MM.1S (cell line): ENCODE measurements around the gene EYA2.

ENCODE experiments used
- DNase-seq: peaks from one replicate; pipeline ENCODE4 v3.0.0-alpha.2; 2015
- H2AFZ ChIP-seq: fragments of 300-600 bp; sonication (generic); 2 replicates; pipeline ENCODE4 v1.6.0; 2016; ENCODE audit warnings: antibody characterized with exemption, low read length
- H3F3A ChIP-seq: fragments of 300-600 bp; sonication (generic); 2 replicates; pipeline ENCODE4 v1.6.1; 2016; ENCODE audit warnings: mild to moderate bottlenecking, antibody characterized with exemption, low read length, moderate library complexity, mixed read lengths; ENCODE audit not compliant: insufficient read depth
- H3K27ac ChIP-seq: fragments of 300-600 bp; sonication (generic); 2 replicates; pipeline ENCODE4 v1.5.1; 2016; ENCODE audit warnings: mild to moderate bottlenecking, low read length
- H3K27me3 ChIP-seq: fragments of 300-600 bp; sonication (generic); replicated peaks from 2 replicates; pipeline ENCODE4 v1.6.0; 2016; ENCODE audit warnings: low read length; ENCODE audit not compliant: insufficient read depth
- H3K36me3 ChIP-seq: fragments of 300-600 bp; sonication (generic); replicated peaks from 2 replicates; pipeline ENCODE4 v1.6.1; 2016; ENCODE audit warnings: mild to moderate bottlenecking, low read length, mixed read lengths; ENCODE audit not compliant: insufficient read depth
- H3K4me1 ChIP-seq: fragments of 300-600 bp; sonication (generic); 2 replicates; pipeline ENCODE4 v1.6.1; 2016; ENCODE audit warnings: low read length, mixed read lengths
- H3K4me2 ChIP-seq: fragments of 300-600 bp; sonication (generic); 2 replicates; pipeline ENCODE4 v1.6.0; 2016; ENCODE audit warnings: low read depth, low read length
- H3K4me3 ChIP-seq: fragments of 300-600 bp; sonication (generic); 2 replicates; pipeline ENCODE4 v1.5.1; 2016; ENCODE audit warnings: low read length, mixed read lengths
- H3K79me2 ChIP-seq: fragments of 300-600 bp; sonication (generic); 2 replicates; pipeline ENCODE4 v1.6.1; 2016; ENCODE audit warnings: mixed run types, low read length, mixed read lengths
- H3K9ac ChIP-seq: fragments of 300-600 bp; sonication (generic); 2 replicates; pipeline ENCODE4 v1.6.1; 2016; ENCODE audit warnings: low read length, mixed read lengths
- H3K9me2 ChIP-seq: fragments of 300-600 bp; sonication (generic); replicated peaks from 2 replicates; pipeline ENCODE4 v1.6.1; 2016; ENCODE audit warnings: mild to moderate bottlenecking, low read length, mixed read lengths; ENCODE audit not compliant: insufficient read depth
- H3K9me3 ChIP-seq: fragments of 300-600 bp; sonication (generic); replicated peaks from 2 replicates; pipeline ENCODE4 v1.6.1; 2016; ENCODE audit warnings: mild to moderate bottlenecking, low read length, mixed read lengths; ENCODE audit not compliant: insufficient read depth
- H4K20me1 ChIP-seq: fragments of 300-600 bp; sonication (generic); 2 replicates; pipeline ENCODE4 v1.6.1; 2016; ENCODE audit warnings: mild to moderate bottlenecking, low read length, moderate library complexity, mixed read lengths; ENCODE audit not compliant: insufficient read depth
- CTCF ChIP-seq: fragments of 300-600 bp; sonication (generic); IDR thresholded peaks from 2 replicates; pipeline ENCODE4 v1.5.1; 2016; ENCODE audit warnings: antibody characterized with exemption, low read length, mixed read lengths
- EZH2 ChIP-seq: fragments of 300-600 bp; sonication (generic); optimal IDR thresholded peaks from 2 replicates; pipeline ENCODE3; 2017; ENCODE audit warnings: low read depth, mild to moderate bottlenecking, antibody characterized with exemption, low read length, mixed read lengths
- EZH2phosphoT487 ChIP-seq: fragments of 300-600 bp; sonication (generic); IDR thresholded peaks from 2 replicates; pipeline ENCODE4 v1.6.1; 2018; ENCODE audit warnings: antibody characterized with exemption, low read length

EYA2 gene

DNA sequence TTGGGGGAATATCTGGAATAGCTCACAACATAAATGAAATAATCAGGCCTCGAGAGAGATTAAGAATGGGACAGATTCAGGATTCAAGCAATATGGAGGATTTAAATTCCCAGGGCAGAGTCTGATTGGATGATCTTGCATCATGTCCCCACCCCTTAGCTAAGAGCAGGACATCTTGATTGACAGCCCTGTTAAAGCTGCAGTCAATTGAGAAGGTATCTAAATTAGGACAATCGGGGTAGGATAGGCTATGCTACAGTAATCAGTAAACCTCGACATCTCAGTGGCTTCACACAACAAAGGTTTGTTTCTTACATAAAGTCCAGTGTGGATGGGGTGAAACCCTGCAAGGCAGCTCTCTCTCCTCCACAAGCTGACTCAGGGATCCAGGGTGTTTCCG lies 109.5 kb downstream of the EYA2 start:
- H3K9ac ChIP-seq = no peak overlapping the region
- H3K79me2 ChIP-seq = no peaks in the 10 kb centered on the region
- no peaks in the 10 kb centered on the region for H3K27me3 ChIP-seq
- H3K9me3 ChIP-seq = no peaks in the 10 kb centered on the region
- no peak overlapping the region for H3K4me3 ChIP-seq
- no peak overlapping the region for H3K4me2 ChIP-seq
- H3F3A ChIP-seq = no peaks in the 10 kb centered on the region
- no peaks in the 10 kb centered on the region for H3K36me3 ChIP-seq
- no peak overlapping the region for H3K27ac ChIP-seq
- H3K9me2 ChIP-seq = no peaks in the 10 kb centered on the region
- H4K20me1 ChIP-seq = no peaks in the 10 kb centered on the region
- H3K4me1 ChIP-seq = no peaks in the 10 kb centered on the region
- TF ChIP-seq EZH2 (no peak), EZH2phosphoT487 (no peak), CTCF (no peak)
- no peak overlapping the region for H2AFZ ChIP-seq
- DNase-seq = no peak

GRCh38 chr20:47007826-47008655 lies 113.4 kb downstream of the EYA2 start:
- H2AFZ ChIP-seq = no peak overlapping the region
- no peaks in the 10 kb centered on the region for H4K20me1 ChIP-seq
- H3K4me2 ChIP-seq = no peak overlapping the region
- H3F3A ChIP-seq = no peaks in the 10 kb centered on the region
- H3K79me2 ChIP-seq = no peaks in the 10 kb centered on the region
- no peaks in the 10 kb centered on the region for H3K36me3 ChIP-seq
- no peaks in the 10 kb centered on the region for H3K27me3 ChIP-seq
- H3K27ac ChIP-seq = no peak overlapping the region
- TF ChIP-seq EZH2phosphoT487 (no peak), CTCF (no peak), EZH2 (no peak)
- H3K4me1 ChIP-seq = no peaks in the 10 kb centered on the region
- no peak overlapping the region for H3K9ac ChIP-seq
- peak; percentile 2 for DNase-seq
- no peaks in the 10 kb centered on the region for H3K9me3 ChIP-seq
- H3K4me3 ChIP-seq = no peak overlapping the region
- no peaks in the 10 kb centered on the region for H3K9me2 ChIP-seq

- no peaks in the 10 kb centered on the region for H3K9me3 ChIP-seq
- no peak for TF ChIP-seq CTCF
- no peaks in the 10 kb centered on the region for H3K4me1 ChIP-seq
- no peaks in the 10 kb centered on the region for H3K79me2 ChIP-seq
- H3K27me3 ChIP-seq = no peaks in the 10 kb centered on the region
- H2AFZ ChIP-seq = no peak overlapping the region
- H3K27ac ChIP-seq = no peak overlapping the region
- H4K20me1 ChIP-seq = no peaks in the 10 kb centered on the region
- no peak overlapping the region for H3K4me2 ChIP-seq
- peak; percentile 1 for DNase-seq
- no peaks in the 10 kb centered on the region for H3K9me2 ChIP-seq
- no peaks in the 10 kb centered on the region for H3F3A ChIP-seq
- no peaks in the 10 kb centered on the region for H3K36me3 ChIP-seq
- no peak overlapping the region for H3K9ac ChIP-seq
- H3K4me3 ChIP-seq = no peak overlapping the region
Observed at GRCh38 chr20:47008842-47009518, 114.3 kb downstream of the EYA2 start.
